ENCODE data around the gene RBFOX1.

The RBFOX1 gene

DNA sequence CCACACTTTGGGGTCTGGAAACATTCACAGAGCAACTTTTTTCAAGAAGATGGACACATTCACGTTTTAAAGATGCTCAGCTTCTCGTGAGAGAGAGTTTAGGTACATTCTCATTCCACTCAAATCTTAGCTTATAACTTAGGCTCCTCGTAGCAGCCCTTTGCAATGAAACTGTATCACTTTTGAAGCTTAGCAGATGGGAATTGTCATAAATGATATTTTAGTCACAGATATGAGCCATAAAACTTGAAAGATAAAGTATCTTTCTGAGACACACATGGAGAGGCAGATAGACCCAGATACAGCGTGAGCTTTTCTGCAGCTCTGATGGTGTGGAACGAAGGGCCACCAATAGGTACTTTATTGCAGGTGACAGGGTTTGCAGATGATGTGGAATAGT lies 41.1 kb downstream of the RBFOX1 start:
- no peak for DNase-seq (ENCODE audit: low read depth)

DNA sequence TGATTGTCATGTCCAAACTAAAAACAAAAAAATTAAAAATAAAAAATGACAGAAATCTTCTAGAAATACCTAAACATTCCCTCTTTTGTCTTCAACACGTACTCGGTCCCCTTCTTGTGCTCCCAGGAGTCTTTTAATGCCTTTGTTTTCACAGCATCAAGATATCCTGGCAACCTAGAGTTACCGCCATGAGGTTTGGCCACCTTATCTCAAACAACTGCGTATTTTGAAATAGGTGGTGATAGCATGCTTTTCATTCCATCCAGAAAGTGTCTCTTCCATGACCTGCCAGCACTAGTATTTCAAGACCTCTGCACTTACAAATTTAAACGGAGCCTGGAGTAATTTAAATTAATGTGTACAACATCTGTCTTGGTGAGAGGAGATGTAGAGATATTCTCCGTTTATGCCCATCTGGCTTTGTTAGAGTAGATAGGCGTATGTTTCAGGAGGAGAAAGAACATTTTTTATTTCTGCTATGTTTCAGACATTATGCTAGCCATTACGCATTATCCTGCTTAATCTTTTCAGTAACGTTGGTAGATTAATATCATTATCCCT lies 42.0 kb downstream of the RBFOX1 start:
- DNase-seq (ENCODE audit: low read depth), result no peak

- no peak for DNase-seq (ENCODE audit: low read depth)
Measured at GRCh38 chr16:7376227-7376626, 43.6 kb downstream of the RBFOX1 start.

GRCh38 chr16:7377231-7377630 lies 44.6 kb downstream of the RBFOX1 start:
- DNase-seq (ENCODE audit: low read depth), result no peak

- DNase-seq (ENCODE audit: low read depth), result no peak
Measured at GRCh38 chr16:7378024-7378695, 45.5 kb downstream of the RBFOX1 start.

DNA sequence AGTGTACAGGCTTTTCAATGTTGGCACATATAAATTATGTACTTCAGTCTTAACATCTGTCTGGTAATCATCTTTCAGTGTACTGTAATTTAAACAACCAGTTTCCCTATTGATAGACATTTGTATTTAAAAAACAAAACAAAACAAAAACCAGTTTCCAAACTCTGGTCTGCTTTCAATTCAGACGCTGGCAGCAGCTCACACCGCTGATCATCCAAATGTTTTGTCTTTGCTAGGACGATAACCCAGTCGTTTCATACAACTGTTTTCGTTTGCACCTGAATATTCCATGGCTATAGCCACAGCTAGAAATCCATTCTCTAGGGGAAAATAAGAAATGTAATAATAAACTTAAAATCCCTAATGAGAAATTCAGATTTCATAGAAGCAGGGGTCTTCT lies 47.8 kb downstream of the RBFOX1 start:
- DNase-seq (ENCODE audit: low read depth), result no peak

- no peak for DNase-seq (ENCODE audit: low read depth)
Measured at GRCh38 chr16:7380911-7381310, 48.3 kb downstream of the RBFOX1 start.

DNA sequence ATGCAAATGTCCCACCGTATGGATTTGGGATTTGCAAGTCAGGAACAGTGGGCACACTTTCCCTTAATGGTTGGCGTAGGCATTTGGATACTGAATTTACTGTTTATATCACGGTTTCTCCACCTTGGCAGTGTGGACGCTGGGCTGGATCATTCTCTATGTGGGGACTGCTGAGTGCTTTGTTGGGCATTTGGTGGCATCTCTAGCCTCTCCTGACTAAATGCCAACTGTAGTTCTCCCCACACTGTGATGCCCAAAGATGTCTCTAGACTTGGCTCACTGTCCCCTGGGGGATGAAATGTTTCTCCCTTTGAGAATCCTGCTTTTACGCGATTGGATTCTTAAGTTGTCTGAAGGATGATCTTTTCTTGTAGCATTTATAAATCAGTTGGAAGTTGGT lies 49.0 kb downstream of the RBFOX1 start:
- no peak for DNase-seq (ENCODE audit: low read depth)

GRCh38 chr16:7382521-7382920 lies 49.9 kb downstream of the RBFOX1 start:
- DNase-seq (ENCODE audit: low read depth), result no peak

DNA sequence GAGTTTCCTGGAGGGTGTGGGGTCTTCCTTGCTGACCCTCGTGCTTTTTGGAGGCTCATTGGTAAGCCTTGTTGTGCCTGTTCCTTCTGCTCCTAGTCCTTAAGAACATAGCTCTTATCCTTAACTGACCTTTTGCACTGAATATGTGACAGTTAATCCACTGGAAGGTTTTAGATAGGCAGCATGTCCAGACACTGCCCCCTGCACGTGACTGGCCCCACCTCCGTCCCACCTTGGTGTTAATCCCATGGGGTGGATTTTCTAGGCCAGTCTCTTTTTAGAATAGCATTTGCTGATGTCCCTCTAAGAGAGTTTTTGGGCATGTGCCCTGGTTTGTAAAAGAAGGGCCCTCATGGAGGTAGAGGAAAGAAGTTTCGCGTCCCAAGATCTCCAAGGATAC lies 58.3 kb downstream of the RBFOX1 start:
- DNase-seq (ENCODE audit: low read depth), result no peak

GRCh38 chr16:7391694-7392093 lies 59.0 kb downstream of the RBFOX1 start:
- no peak for DNase-seq (ENCODE audit: low read depth)

- no peak for DNase-seq (ENCODE audit: low read depth)
Measured at GRCh38 chr16:7392206-7392605, 59.6 kb downstream of the RBFOX1 start.

DNA sequence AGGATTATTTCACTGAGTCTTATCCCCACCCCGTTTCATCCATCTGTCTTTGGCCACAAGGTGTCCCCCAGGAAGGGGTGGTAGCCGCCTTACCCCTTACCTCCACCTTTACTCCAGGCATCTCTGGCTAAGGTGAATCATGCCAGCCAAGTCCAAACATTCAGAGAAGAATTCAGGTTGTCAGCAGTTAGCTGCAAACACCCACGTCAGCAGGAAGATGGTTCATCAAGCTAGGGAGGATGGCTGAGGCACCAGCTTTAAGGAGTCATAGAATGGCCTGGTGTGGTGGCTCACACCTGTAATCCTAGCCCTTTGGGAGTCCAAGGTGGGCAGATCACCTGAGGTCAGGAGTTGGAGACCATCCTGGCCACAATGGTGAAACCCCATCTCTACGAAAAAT lies 61.0 kb downstream of the RBFOX1 start:
- DNase-seq (ENCODE audit: low read depth), result no peak

DNA sequence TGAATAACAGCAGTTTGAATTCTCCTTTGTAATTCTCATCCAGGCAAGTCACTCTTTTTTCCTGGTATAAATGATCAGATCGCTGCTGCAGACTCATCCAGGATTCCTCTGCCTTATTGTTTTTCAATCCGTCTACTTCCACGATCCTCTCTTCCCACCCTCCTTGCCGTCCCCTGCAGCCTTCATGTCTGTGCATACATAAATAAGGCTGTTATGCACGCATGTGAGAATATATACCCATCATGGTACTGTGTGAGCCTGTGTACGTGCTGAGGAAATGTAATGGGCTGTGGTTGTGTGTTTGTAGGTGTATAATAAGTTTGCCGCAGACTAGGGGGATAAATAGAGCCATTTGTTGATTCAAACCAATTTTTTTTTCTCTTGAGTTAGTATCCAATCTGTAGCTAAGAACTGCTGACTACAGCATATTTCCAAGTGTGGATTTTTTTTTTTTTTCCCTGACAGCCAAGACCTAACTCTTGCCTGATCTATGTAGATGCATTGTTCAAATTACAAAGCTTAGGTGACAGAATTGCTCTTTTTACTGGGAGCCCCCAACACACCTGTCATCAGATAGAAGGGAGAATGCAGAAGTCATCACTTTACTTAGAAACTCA lies 62.2 kb downstream of the RBFOX1 start:
- DNase-seq (ENCODE audit: low read depth), result no peak

- no peak for DNase-seq (ENCODE audit: low read depth)
Measured at GRCh38 chr16:7397901-7398300, 65.3 kb downstream of the RBFOX1 start.

DNA sequence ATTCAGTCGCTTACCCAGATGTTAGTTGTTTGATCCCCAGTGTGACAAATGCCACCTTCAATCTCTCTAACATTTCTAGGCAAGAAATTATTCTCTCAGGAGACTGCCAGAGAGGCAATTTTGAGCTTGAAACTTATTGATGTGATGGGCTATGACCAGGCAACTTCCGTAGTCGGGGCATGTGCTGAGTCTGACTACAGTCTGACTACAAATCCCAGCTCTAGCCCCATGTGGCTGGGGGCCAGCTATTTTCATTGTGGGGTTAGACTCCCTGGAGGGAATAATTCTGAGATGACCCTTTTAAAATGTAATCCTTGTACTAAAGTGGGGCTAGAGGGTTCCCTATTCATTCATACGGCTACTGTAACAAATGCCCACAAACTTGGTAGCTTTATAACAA lies 65.9 kb downstream of the RBFOX1 start:
- no peak for DNase-seq (ENCODE audit: low read depth)

GRCh38 chr16:7399296-7399695 lies 66.7 kb downstream of the RBFOX1 start:
- no peak for DNase-seq (ENCODE audit: low read depth)

DNA sequence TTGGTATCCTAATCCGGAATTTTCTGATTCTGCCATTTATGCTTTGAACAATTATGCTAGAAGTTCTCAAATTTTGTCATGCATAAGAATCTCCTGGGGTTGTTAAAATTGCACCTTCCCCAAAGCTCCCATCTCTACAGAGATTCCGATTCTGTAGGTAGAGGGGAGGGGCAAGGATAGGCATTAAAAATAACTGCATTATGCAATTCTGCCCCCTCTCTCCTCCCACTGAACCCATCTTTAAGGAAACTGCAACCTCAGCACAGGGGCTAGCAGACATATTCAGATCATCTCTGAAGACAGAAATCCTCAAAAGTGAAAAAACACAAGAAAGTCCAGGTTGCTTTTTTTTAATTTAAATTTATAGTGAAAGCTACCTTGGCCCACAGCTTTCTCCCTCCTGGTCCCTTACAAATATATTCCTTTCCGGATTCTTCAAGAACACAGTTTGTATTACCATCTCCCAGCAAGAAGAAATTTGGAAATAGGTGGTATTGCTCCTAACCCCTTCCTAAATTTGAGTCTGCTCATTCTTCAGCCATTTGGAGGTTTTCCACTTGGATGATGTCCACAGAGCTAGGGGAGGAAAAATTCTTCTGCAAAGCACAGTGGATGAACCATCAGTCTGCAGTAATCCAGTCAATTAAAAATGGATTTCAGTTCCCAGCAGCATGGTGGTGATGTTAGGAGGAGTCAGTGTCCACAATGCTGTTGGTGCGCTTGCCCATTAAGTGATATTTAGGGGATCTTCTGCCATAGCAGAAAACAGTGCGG lies 67.7 kb downstream of the RBFOX1 start:
- no peak for DNase-seq (ENCODE audit: low read depth)

DNA sequence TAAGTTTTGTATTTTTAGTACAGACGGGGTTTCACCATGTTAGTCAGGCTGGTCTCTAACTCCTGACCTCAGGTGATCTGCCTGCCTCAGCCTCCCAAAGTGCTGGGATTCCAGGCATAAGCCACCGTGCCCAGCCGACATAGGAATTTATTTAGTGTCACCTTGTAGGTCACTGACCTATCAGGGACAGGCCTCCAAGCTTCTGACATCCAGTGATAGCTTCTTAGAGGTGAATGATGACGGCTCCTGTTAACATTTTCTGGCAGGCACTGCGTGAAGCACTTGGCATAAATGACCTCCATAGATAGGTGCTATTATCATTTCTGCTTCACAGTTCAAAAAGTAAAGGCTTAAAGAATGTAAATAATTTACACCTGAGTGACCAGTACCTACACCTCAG lies 71.6 kb downstream of the RBFOX1 start:
- no peak for DNase-seq (ENCODE audit: low read depth)

- no peak for DNase-seq (ENCODE audit: low read depth)
Measured at GRCh38 chr16:7405166-7405565, 72.5 kb downstream of the RBFOX1 start.

DNA sequence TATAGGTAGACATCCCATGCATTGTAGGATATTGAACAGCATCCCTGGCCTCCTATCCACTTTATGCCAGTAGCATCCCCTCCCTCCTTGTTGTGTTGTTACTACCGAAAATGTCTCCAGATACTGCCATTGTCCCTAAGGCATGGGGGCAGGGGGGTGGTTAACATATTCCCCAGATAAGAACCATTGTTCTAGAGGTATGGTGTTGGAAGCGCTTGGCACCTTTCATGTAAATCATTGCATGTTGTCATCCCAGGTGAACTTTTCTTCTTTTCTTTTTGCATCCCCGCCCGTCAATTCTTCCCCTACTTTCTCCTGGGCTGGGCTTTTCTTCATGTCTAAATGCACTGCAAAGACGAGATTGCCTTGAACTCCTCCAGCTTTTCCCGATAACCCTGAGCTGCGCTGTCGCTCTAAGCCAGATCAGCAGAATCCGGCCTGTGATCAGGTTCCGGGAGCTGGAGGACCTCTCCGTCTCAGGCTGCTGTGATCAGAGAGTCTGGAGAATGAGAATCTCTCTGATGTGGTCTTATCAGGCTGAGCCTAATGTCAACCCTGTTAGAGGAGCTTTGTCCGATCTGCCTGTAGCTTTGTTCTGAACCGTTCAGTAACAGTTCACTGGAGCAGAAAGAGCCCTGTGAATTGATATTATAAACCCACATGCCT lies 76.2 kb downstream of the RBFOX1 start:
- DNase-seq (ENCODE audit: low read depth), result no peak

DNA sequence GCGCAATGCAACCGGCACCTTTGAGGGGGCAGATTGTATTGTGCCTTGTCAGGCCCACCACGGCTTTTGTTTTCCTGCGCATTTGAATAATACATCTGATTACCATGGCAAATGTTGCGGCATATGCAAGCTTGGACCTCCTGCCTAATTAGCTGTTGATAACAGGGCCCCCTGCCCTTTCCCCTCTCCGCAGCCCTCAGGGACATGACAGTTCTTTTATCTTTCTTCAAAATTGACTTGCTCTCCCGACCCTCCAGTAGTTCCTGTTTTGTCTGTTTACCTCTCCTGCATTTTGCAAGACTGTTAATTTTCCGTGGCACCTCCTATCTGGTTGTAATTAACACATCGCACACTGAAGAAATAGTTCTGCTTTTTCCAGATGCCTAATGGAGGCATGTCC lies 86.8 kb downstream of the RBFOX1 start:
- DNase-seq (ENCODE audit: low read depth), result no peak

GRCh38 chr16:7420079-7420478 lies 87.4 kb downstream of the RBFOX1 start:
- no peak for DNase-seq (ENCODE audit: low read depth)

Data from HS-27A (cell line).